Measurements from ENCODE around the gene CTCF.

The CTCF gene

GRCh38 chr16:67653128-67653788, 90.9 kb downstream of the CTCF start:
- DNase-seq (ENCODE audit: low read depth), result no peak

- no peak for DNase-seq (ENCODE audit: low read depth)
These were observed 91.6 kb downstream of the CTCF start for GRCh38 chr16:67653789-67654402.

GRCh38 chr16:67654403-67654911, 92.1 kb downstream of the CTCF start:
- no peak for DNase-seq (ENCODE audit: low read depth)

GRCh38 chr16:67655363-67655762, 93.0 kb downstream of the CTCF start:
- no peak for DNase-seq (ENCODE audit: low read depth)

GRCh38 chr16:67656344-67657016, 94.2 kb downstream of the CTCF start:
- no peak for DNase-seq (ENCODE audit: low read depth)

- no peak for DNase-seq (ENCODE audit: low read depth)
These were observed 94.8 kb downstream of the CTCF start for GRCh38 chr16:67657017-67657608.

GRCh38 chr16:67657751-67658518, 95.6 kb downstream of the CTCF start:
- no peak for DNase-seq (ENCODE audit: low read depth)

- no peak for DNase-seq (ENCODE audit: low read depth)
These were observed 96.7 kb downstream of the CTCF start for GRCh38 chr16:67658849-67659674.

- peak; percentile 72 for DNase-seq (ENCODE audit: low read depth)
These were observed 97.6 kb downstream of the CTCF start, which contains the start of gene ACD for GRCh38 chr16:67659675-67660563. Gene ACD (minus strand): TSS chr16:67660260. CDS start chr16:67660220, 40 bp downstream.

- DNase-seq (ENCODE audit: low read depth), result peak; percentile 72
These were observed 98.3 kb downstream of the CTCF start, which contains the start of gene PARD6A for GRCh38 chr16:67660564-67661028. Gene PARD6A (plus strand): TSS chr16:67660960. CDS start chr16:67661039, 79 bp downstream.

GRCh38 chr16:67661101-67661761, 98.9 kb downstream of the CTCF start:
- no peak for DNase-seq (ENCODE audit: low read depth)

- DNase-seq (ENCODE audit: low read depth), result no peak
These were observed 99.7 kb downstream of the CTCF start for GRCh38 chr16:67661886-67662652.

- DNase-seq (ENCODE audit: low read depth), result no peak
These were observed 100.3 kb downstream of the CTCF start for GRCh38 chr16:67662653-67663010.

GRCh38 chr16:67663151-67663876, 101.0 kb downstream of the CTCF start:
- no peak for DNase-seq (ENCODE audit: low read depth)

- no peak for DNase-seq (ENCODE audit: low read depth)
These were observed 101.5 kb downstream of the CTCF start for GRCh38 chr16:67663877-67664222.

GRCh38 chr16:67664258-67664657, 101.9 kb downstream of the CTCF start:
- no peak for DNase-seq (ENCODE audit: low read depth)

GRCh38 chr16:67664871-67665270, 102.5 kb downstream of the CTCF start:
- no peak for DNase-seq (ENCODE audit: low read depth)

- DNase-seq (ENCODE audit: low read depth), result no peak
These were observed 103.3 kb downstream of the CTCF start for GRCh38 chr16:67665598-67665997.
